Lower leg skin (tissue), 4 donors: ENCODE results near the gene CCDC177. TPM values are rescaled to one million over a fixed set of nuclear protein-coding genes. Genes with fewer than 3 reads are reported as not detected.

Experiments used
- DNase-seq, 2 donors: peaks; one replicate each; pipeline ENCODE4 v3.0.0-alpha.2; 2019; ENCODE audit warnings: low spot score in 2 of 2
- H3K4me3 ChIP-seq: fragments of 200-600 bp; sonication (generic); 2 replicates; pipeline ENCODE4 v1.5.1; 2017; ENCODE audit warnings: mild to moderate bottlenecking, low read depth; ENCODE audit not compliant: poor library complexity, severe bottlenecking
- POLR2A ChIP-seq, 2 donors: fragments of 450-650 bp; IDR thresholded peaks; one replicate each; pipeline ENCODE4 v1.6.1; 2016 to 2017; ENCODE audit warnings: antibody characterized with exemption in 2 of 2, mild to moderate bottlenecking in 1 of 2, moderate library complexity in 1 of 2
- WGBS, 2 donors: methylation state at CpG; one replicate each; pipeline ENCODE4 v1.1.5; 2018; 5-methylcytosine and 5-hydroxymethylcytosine counted together
- intact Hi-C: fragments of 100-400 bp; cut with DNase I; formaldehyde crosslinking; loops from one replicate; pipeline ENCODE4 v1.15.0; 2023; ENCODE audit warnings: low total_unique reads
- total RNA-seq, 4 donors: library from RNA; depleted of rRNA; stranded (reverse); fragments of >200 nt; gene quantifications; one replicate each; pipeline ENCODE4 v1.1.0, GENCODE V29; 2016
- TF ChIP-seq, protein P1 (sequence below), 3 donors: fragments of 450-650 bp; IDR thresholded peaks; one replicate each; pipeline ENCODE4 v1.5.1; 2016; ENCODE audit warnings: antibody characterized with exemption in 3 of 3, mild to moderate bottlenecking in 3 of 3, moderate library complexity in 2 of 3

Gene CCDC177
- total RNA-seq, 4 donors from 2014 or later = 0.12 to 0.19 TPM; not detected in 2

DNA sequence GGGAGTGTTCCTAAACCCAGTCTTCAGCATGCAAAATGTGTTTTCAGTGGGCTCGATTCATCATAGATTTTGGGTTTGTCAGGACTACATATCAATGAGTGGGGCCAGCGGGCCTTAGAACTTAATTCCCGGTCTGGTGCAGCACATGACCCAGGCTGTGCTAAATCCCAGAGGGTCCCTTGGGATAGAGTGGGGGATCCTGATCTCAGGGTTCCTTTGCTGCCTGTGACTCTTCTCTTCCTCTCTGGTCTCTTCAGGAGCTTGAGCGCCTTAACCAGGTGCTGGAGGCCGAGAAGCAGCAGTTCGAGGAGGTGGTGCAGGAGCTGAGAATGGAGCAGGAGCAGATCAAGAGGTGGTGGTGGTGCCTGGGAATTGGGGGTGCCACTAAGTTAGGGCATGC is 52.6 kb downstream of the CCDC177 start:
- DNase-seq = no peak
- no peak overlapping the region for H3K4me3 ChIP-seq
- intact Hi-C loops = no loop called here
- 92 to 97% methylated on average over 6 of the region's 6 CpGs for WGBS, 2 donors
- TF ChIP-seq, protein P1, sequence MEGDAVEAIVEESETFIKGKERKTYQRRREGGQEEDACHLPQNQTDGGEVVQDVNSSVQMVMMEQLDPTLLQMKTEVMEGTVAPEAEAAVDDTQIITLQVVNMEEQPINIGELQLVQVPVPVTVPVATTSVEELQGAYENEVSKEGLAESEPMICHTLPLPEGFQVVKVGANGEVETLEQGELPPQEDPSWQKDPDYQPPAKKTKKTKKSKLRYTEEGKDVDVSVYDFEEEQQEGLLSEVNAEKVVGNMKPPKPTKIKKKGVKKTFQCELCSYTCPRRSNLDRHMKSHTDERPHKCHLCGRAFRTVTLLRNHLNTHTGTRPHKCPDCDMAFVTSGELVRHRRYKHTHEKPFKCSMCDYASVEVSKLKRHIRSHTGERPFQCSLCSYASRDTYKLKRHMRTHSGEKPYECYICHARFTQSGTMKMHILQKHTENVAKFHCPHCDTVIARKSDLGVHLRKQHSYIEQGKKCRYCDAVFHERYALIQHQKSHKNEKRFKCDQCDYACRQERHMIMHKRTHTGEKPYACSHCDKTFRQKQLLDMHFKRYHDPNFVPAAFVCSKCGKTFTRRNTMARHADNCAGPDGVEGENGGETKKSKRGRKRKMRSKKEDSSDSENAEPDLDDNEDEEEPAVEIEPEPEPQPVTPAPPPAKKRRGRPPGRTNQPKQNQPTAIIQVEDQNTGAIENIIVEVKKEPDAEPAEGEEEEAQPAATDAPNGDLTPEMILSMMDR (IDR thresholded peaks at IDR 0.05) = no peak
- no peak for TF ChIP-seq POLR2A (IDR thresholded peaks at IDR 0.05)

Other genes starting within 250 kb of the CCDC177 start
- 10 to 100 TPM; 36.3 to 61.0 (median 42.5) TPM for gene ERH, start 176.6 kb downstream of the CCDC177 start, total RNA-seq
- 10 to 100 TPM; 33.1 to 68.2 (median 49.0) TPM for gene SLC39A9, start 176.2 kb downstream of the CCDC177 start, total RNA-seq
- gene PLEKHD1, start 90.1 kb downstream of the CCDC177 start, total RNA-seq = 1 to 10 TPM in 3 of 4 donors, under 1 TPM in 1; 0.13 to 2.4 (median 1.8) TPM
- gene SUSD6, start 36.7 kb upstream of the CCDC177 start, total RNA-seq = 10 to 100 TPM; 35.5 to 56.7 (median 51.0) TPM
- 100 to 1,000 TPM; 297 to 612 (median 380) TPM for gene SRSF5, start 192.3 kb upstream of the CCDC177 start, total RNA-seq
- gene SLC10A1, start 222.4 kb upstream of the CCDC177 start, total RNA-seq = not detected